HL-60 (cell line): ENCODE results near the gene TAOK2.

ENCODE experiments used
- DNase-seq, 2 experiments: peaks; one replicate each; pipeline ENCODE4 v3.0.0-alpha.2; 2010 to 2020; ENCODE audit warnings: low read depth in 1 of 2, low spot score in 1 of 2
- H3K27ac ChIP-seq: fragments of 250-450 bp; sonication (Bioruptor Pico); replicated peaks from 2 replicates; pipeline ENCODE4 v1.5.1; 2020; ENCODE audit warnings: mild to moderate bottlenecking, moderate library complexity
- H3K27me3 ChIP-seq: fragments of 250-450 bp; sonication (Bioruptor Pico); 2 replicates; pipeline ENCODE4 v1.5.1; 2021; ENCODE audit warnings: mild to moderate bottlenecking, moderate library complexity; ENCODE audit not compliant: insufficient read depth, poor library complexity, severe bottlenecking
- H3K4me3 ChIP-seq: replicated peaks from 2 replicates; pipeline ENCODE4 v1.5.1; 2011; ENCODE audit warnings: mild to moderate bottlenecking, control low read depth, low read length; ENCODE audit not compliant: insufficient read depth
- GABPA ChIP-seq: IDR thresholded peaks from 2 replicates; pipeline ENCODE4 v1.6.1; 2012; ENCODE audit warnings: low read depth
- POLR2AphosphoS5 ChIP-seq: IDR thresholded peaks from 2 replicates; pipeline ENCODE4 v1.6.1; 2012; ENCODE audit warnings: low read depth
- SPI1 ChIP-seq: IDR thresholded peaks from 2 replicates; pipeline ENCODE4 v1.6.1; 2012; ENCODE audit warnings: low read depth, mild to moderate bottlenecking, borderline replicate concordance
- TF ChIP-seq, protein P1 (sequence below): IDR thresholded peaks from 2 replicates; pipeline ENCODE4 v1.6.1; 2012; ENCODE audit warnings: low read depth; ENCODE audit not compliant: insufficient replicate concordance
- TF ChIP-seq, protein P2 (sequence below): IDR thresholded peaks from one replicate; pipeline ENCODE4 v1.5.1; 2011; ENCODE audit warnings: low read length, control low read depth, inconsistent platforms; ENCODE audit not compliant: insufficient read depth

The TAOK2 gene

DNA sequence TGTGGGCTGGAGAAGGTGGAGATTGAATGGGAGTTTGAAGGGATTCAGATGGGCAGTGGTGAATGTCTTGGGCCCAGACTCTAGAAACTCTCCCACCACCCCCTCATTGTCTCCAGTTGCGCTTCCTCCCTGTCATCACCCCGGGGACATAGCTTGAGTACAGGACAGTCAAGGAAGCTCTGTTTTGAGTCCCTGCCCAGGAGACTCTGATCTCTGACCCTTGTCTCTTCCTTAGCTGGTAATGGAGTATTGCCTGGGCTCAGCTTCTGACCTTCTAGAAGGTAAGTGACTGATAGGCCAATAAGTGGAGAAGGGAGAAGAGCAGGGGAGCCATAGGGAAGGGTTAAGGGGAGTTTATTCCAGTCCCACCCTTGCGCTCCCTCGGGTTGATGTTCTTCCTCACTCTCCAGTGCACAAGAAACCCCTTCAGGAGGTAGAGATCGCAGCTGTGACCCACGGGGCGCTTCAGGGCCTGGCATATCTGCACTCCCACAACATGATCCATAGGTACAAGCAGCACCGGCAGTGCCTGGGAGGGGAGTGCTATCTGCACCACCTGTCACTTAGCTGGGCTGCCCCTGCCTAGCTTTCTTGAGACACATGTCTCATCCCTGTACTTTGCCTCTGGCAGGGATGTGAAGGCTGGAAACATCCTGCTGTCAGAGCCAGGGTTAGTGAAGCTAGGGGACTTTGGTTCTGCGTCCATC lies 5.0 kb downstream of the TAOK2 start:
- Histone ChIP-seq H3K27ac (no peak overlapping the region), H3K4me3 (no peak overlapping the region), H3K27me3 (no peaks in the 10 kb centered on the region)
- DNase-seq = no peak
- TF ChIP-seq SPI1 = no peak
- TF ChIP-seq, protein P1, sequence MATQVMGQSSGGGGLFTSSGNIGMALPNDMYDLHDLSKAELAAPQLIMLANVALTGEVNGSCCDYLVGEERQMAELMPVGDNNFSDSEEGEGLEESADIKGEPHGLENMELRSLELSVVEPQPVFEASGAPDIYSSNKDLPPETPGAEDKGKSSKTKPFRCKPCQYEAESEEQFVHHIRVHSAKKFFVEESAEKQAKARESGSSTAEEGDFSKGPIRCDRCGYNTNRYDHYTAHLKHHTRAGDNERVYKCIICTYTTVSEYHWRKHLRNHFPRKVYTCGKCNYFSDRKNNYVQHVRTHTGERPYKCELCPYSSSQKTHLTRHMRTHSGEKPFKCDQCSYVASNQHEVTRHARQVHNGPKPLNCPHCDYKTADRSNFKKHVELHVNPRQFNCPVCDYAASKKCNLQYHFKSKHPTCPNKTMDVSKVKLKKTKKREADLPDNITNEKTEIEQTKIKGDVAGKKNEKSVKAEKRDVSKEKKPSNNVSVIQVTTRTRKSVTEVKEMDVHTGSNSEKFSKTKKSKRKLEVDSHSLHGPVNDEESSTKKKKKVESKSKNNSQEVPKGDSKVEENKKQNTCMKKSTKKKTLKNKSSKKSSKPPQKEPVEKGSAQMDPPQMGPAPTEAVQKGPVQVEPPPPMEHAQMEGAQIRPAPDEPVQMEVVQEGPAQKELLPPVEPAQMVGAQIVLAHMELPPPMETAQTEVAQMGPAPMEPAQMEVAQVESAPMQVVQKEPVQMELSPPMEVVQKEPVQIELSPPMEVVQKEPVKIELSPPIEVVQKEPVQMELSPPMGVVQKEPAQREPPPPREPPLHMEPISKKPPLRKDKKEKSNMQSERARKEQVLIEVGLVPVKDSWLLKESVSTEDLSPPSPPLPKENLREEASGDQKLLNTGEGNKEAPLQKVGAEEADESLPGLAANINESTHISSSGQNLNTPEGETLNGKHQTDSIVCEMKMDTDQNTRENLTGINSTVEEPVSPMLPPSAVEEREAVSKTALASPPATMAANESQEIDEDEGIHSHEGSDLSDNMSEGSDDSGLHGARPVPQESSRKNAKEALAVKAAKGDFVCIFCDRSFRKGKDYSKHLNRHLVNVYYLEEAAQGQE = no peak
- TF ChIP-seq, protein P2, sequence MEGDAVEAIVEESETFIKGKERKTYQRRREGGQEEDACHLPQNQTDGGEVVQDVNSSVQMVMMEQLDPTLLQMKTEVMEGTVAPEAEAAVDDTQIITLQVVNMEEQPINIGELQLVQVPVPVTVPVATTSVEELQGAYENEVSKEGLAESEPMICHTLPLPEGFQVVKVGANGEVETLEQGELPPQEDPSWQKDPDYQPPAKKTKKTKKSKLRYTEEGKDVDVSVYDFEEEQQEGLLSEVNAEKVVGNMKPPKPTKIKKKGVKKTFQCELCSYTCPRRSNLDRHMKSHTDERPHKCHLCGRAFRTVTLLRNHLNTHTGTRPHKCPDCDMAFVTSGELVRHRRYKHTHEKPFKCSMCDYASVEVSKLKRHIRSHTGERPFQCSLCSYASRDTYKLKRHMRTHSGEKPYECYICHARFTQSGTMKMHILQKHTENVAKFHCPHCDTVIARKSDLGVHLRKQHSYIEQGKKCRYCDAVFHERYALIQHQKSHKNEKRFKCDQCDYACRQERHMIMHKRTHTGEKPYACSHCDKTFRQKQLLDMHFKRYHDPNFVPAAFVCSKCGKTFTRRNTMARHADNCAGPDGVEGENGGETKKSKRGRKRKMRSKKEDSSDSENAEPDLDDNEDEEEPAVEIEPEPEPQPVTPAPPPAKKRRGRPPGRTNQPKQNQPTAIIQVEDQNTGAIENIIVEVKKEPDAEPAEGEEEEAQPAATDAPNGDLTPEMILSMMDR = no peak
- no peak for TF ChIP-seq GABPA
- TF ChIP-seq POLR2AphosphoS5 = no peak

- Histone ChIP-seq H3K27ac (no peak overlapping the region), H3K27me3 (no peaks in the 10 kb centered on the region), H3K4me3 (no peak overlapping the region)
- TF ChIP-seq, protein P1 = no peak
- TF ChIP-seq POLR2AphosphoS5 (no peak), SPI1 (no peak), GABPA (no peak)
- TF ChIP-seq, protein P2 = no peak
- DNase-seq = no peak
Measured at GRCh38 chr16:29982560-29983419, 9.1 kb downstream of the TAOK2 start.

GRCh38 chr16:29983420-29984136 lies 9.9 kb downstream of the TAOK2 start:
- Histone ChIP-seq H3K4me3 (no peak overlapping the region), H3K27me3 (no peaks in the 10 kb centered on the region), H3K27ac (no peak overlapping the region)
- TF ChIP-seq, protein P2 = no peak
- TF ChIP-seq GABPA (no peak), POLR2AphosphoS5 (no peak), SPI1 (no peak)
- TF ChIP-seq, protein P1 = no peak
- no peak for DNase-seq
